Ascending aorta (tissue), 2 donors: ENCODE data around the gene PFKL. TPM values are rescaled to one million over a fixed set of nuclear protein-coding genes. Genes with fewer than 3 reads are reported as not detected.
A peak's percentile ranks its signal among the peaks of the same experiment; 100 is the strongest.
"Not testable (repeated sequence)": the region's sequence is repeated elsewhere in the genome, so short reads cannot be mapped to it uniquely, and the experiment has no call there.

ENCODE experiments used
- DNase-seq, 2 donors: peaks; one replicate each; pipeline ENCODE4 v3.0.0-alpha.2; 2019; ENCODE audit warnings: low spot score in 2 of 2
- H3K27ac ChIP-seq, 2 donors: fragments of 200-600 bp; sonication (generic); one replicate each; pipeline ENCODE4 v1.5.1; 2016 to 2017; ENCODE audit warnings: mild to moderate bottlenecking in 1 of 2
- H3K27me3 ChIP-seq: fragments of 200-600 bp; sonication (generic); one replicate; pipeline ENCODE4 v1.5.1; 2017
- H3K36me3 ChIP-seq, 2 donors: fragments of 200-600 bp; sonication (generic); one replicate each; pipeline ENCODE4 v1.5.1; 2016
- H3K4me1 ChIP-seq, 2 donors: fragments of 200-600 bp; sonication (generic); one replicate each; pipeline ENCODE4 v1.5.1; 2016 to 2017; ENCODE audit warnings: mild to moderate bottlenecking in 1 of 2
- H3K4me3 ChIP-seq, 2 donors: fragments of 200-600 bp; sonication (generic); one replicate each; pipeline ENCODE4 v1.5.1; 2016 to 2017; ENCODE audit warnings: mild to moderate bottlenecking in 1 of 2
- H3K9me3 ChIP-seq, 2 donors: fragments of 200-600 bp; sonication (generic); one replicate each; pipeline ENCODE4 v1.5.1; 2016
- CTCF ChIP-seq, 3 experiments: fragments of 200-600 bp in 2 of 3; fragments of 450-650 bp in 1 of 3; sonication (generic) in 2 of 3; IDR thresholded peaks; one replicate each; pipeline ENCODE4 v1.5.1; 2016 to 2019; ENCODE audit warnings: antibody characterized with exemption in 3 of 3, mild to moderate bottlenecking in 1 of 3, moderate library complexity in 1 of 3
- intact Hi-C: fragments of 100-400 bp; cut with DNase I; formaldehyde crosslinking; loops from one replicate; pipeline ENCODE4 v1.15.1; 2023
- total RNA-seq: library from RNA; depleted of rRNA; stranded (reverse); fragments of >200 nt; gene quantifications from one replicate; pipeline ENCODE4 v1.1.0, GENCODE V29; 2016

The PFKL gene
- total RNA-seq, 1 donor from 2014 or later, result 153 TPM

- no peak for TF ChIP-seq CTCF (IDR thresholded peaks at IDR 0.05)
- Histone ChIP-seq H3K9me3 (no peaks in the 10 kb centered on the region), H3K27me3 (no peaks in the 10 kb centered on the region), H3K36me3 (no peaks in the 10 kb centered on the region), H3K4me3 (no peak overlapping the region), H3K27ac (no peak overlapping the region), H3K4me1 (no peaks in the 10 kb centered on the region)
- intact Hi-C loops, result no loop called here
- DNase-seq, result no peak
These were observed 17.5 kb upstream of the PFKL start for GRCh38 chr21:44282370-44282769.

GRCh38 chr21:44283211-44283785 lies 16.6 kb upstream of the PFKL start:
- intact Hi-C loops, H3K4me1 ChIP-seq, DNase-seq, H3K9me3 ChIP-seq, H3K27ac ChIP-seq, H3K27me3 ChIP-seq, H3K36me3 ChIP-seq, H3K4me3 ChIP-seq: not testable (repeated sequence)

- H3K4me1 ChIP-seq, result no peaks in the 10 kb centered on the region
- no peak overlapping the region for H3K4me3 ChIP-seq
- H3K9me3 ChIP-seq, result no peaks in the 10 kb centered on the region
- no peaks in the 10 kb centered on the region for H3K27me3 ChIP-seq
- DNase-seq, result no peak
- no peak overlapping the region for H3K27ac ChIP-seq
- no peak for TF ChIP-seq CTCF (IDR thresholded peaks at IDR 0.05)
- no peaks in the 10 kb centered on the region for H3K36me3 ChIP-seq
- intact Hi-C loops, result no loop called here
These were observed 15.9 kb upstream of the PFKL start for GRCh38 chr21:44283948-44284347.

GRCh38 chr21:44285138-44285992 lies 14.5 kb upstream of the PFKL start, which contains the start of gene AIRE:
AIRE (plus strand) TSS chr21:44285876; CDS start chr21:44286007, 131 bp downstream.
- Histone ChIP-seq H3K27me3 (no peaks in the 10 kb centered on the region), H3K9me3 (no peaks in the 10 kb centered on the region), H3K27ac (no peak within 1 kb of the TSS), H3K36me3 (no peaks in the 10 kb centered on the region), H3K4me3 (peak within 1 kb of the TSS; percentile 15 to 35), H3K4me1 (no peaks in the 10 kb centered on the region)
- no peak for DNase-seq
- intact Hi-C loops, result no loop called here
- no peak for TF ChIP-seq CTCF (IDR thresholded peaks at IDR 0.05)

GRCh38 chr21:44286086-44286715 lies 13.7 kb upstream of the PFKL start:
- no peak for DNase-seq
- intact Hi-C loops, result no loop called here
- Histone ChIP-seq H3K4me1 (no peaks in the 10 kb centered on the region), H3K27ac (no peak overlapping the region), H3K9me3 (no peaks in the 10 kb centered on the region), H3K27me3 (no peaks in the 10 kb centered on the region), H3K4me3 (peak overlapping the region; percentile 15 to 35), H3K36me3 (no peaks in the 10 kb centered on the region)
- TF ChIP-seq CTCF (IDR thresholded peaks at IDR 0.05), result no peak
